Activated CD4-positive, alpha-beta memory T cell treated with anti-CD3 and anti-CD28 coated beads, Interleukin-2, amount 10 ng/mL, durations not matched to agents 7 days and 5 days (primary cell): ENCODE data around the gene MAP3K19. TPM values are rescaled to one million over a fixed set of nuclear protein-coding genes. Genes with fewer than 3 reads are reported as not detected.
"Not testable (repeated sequence)": the region's sequence is repeated elsewhere in the genome, so short reads cannot be mapped to it uniquely, and the experiment has no call there.

Experiments
- CTCF ChIA-PET: fragments of 350-600 bp; sonication (Branson Sonifier 250); formaldehyde crosslinking; loops from one replicate; lab custom pipeline; 2021; ENCODE audit warnings: antibody characterized with exemption, inconsistent platforms; lab: Charles Lee
- POLR2A ChIA-PET: fragments of 350-600 bp; sonication (Branson Sonifier 250); formaldehyde crosslinking; loops from one replicate; lab custom pipeline; 2021; ENCODE audit warnings: antibody characterized with exemption; lab: Charles Lee
- DNase-seq: peaks from one replicate; pipeline ENCODE4 v3.0.0-alpha.2; 2020
- H3K27ac Mint-ChIP-seq: one replicate; pipeline ENCODE4 v1.8.0; 2021; ENCODE audit warnings: mild to moderate bottlenecking, mixed read lengths
- H3K27me3 Mint-ChIP-seq: one replicate; pipeline ENCODE4 v1.8.0; 2021; ENCODE audit warnings: mixed read lengths
- H3K36me3 Mint-ChIP-seq: one replicate; pipeline ENCODE4 v1.8.0; 2021; ENCODE audit warnings: low read depth, mixed read lengths
- H3K4me1 Mint-ChIP-seq: one replicate; pipeline ENCODE4 v1.8.0; 2021; ENCODE audit warnings: mixed read lengths
- H3K4me3 Mint-ChIP-seq: one replicate; pipeline ENCODE4 v1.8.0; 2021; ENCODE audit warnings: mild to moderate bottlenecking, mixed read lengths
- H3K9me3 Mint-ChIP-seq: one replicate; pipeline ENCODE4 v1.8.0; 2021; ENCODE audit warnings: mixed read lengths
- total RNA-seq, 2 experiments: library from RNA; stranded (reverse); gene quantifications; one replicate each; pipeline ENCODE4 v1.2.3, GENCODE V29; 2021

The MAP3K19 gene
- total RNA-seq, 2 experiments from 2014 or later: not detected

DNA sequence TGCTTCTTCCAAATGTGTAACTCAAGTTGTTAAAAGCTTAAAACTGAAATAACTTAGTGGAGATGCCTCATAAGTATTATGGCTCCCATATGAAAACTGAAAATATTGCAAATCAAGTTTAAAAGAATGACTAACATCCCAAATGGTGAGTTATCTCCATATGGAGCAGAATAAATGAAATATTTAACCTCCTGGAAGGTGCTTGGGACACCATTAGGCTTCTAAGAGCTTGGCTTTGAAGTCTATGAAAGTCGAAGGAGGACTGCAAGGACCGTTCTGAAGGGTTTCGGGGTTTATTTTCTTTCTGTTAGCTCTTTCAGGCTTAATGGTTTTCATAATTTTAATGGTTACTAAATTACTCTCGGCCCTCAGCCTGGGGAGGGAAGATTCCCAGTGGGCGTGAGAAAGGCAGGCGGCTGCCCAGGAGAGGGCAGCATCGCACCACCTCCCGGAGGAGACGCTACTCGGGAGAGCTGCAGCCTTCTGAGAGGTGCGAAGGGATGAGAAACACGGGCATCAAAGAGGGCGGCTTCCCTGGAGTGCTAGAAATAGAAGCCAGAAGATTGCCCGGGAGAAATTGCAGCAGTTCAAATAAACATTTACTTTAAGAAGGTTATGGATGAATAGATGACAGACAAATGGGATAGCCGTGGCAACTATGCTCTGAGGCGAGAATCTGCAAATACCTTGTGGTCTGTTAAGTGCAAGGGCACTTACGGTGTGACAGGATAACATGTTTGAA is 43.1 kb downstream of the MAP3K19 start:
- POLR2A ChIA-PET: interaction anchor here (0.8 to 1.8 kb wide), 2 partner anchors 705 to 736 kb away, joined by 3 to 7 read pairs; no protein-coding TSS in a partner anchor
- H3K27me3 Mint-ChIP-seq: peaks cover 24% of the 10 kb centered on the region

DNA sequence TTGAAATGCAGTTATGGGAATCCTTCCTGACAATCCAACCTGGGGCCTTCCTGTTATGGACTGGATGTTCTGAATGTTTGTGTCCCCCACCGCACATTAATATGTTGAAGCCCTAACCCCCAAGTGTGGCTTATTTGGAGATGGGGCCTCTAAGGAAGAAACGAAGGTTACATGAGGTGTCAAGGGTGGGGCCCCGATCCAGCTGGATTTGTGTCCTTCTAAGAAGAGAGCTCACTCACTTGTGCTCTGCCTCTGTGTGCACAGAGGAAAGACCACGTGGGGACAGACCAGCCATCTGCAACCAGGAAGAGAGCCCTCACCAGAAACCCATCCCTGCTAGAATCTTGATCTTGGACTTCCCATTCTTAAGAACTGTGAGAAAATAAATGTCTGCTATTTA is 44.4 kb downstream of the MAP3K19 start:
- Mint-ChIP-seq H3K27ac (no peak overlapping the region), H3K27me3 (peaks cover 24% of the 10 kb centered on the region), H3K4me3 (no peak overlapping the region), H3K4me1 (peaks cover 3% of the 10 kb centered on the region), H3K36me3 (no peaks in the 10 kb centered on the region), H3K9me3 (no peaks in the 10 kb centered on the region)
- no peak for DNase-seq
- CTCF ChIA-PET: interaction anchor here (1.5 to 6.2 kb wide), 3 partner anchors 44 to 706 kb away, joined by 3 to 82 read pairs (median 4); partner anchors contain the start of gene MAP3K19
- POLR2A ChIA-PET: interaction anchor here (1.8 kb wide), 1 partner anchor 707 kb away, joined by 7 read pairs; no protein-coding TSS in a partner anchor

More for the DNA sequence above, 43.1 kb downstream of the MAP3K19 start:
- CTCF ChIA-PET: interaction anchor here (0.7 to 6.2 kb wide), 36 partner anchors 9 to 832 kb away, joined by 3 to 82 read pairs (median 3); partner anchors contain the start of genes LCT, MAP3K19, R3HDM1 and RAB3GAP1
- Mint-ChIP-seq H3K4me1 (peaks cover 3% of the 10 kb centered on the region), H3K9me3 (no peaks in the 10 kb centered on the region), H3K27ac (no peak overlapping the region), H3K4me3 (no peak overlapping the region), H3K36me3 (no peaks in the 10 kb centered on the region)
- DNase-seq: peak; percentile 73

DNA sequence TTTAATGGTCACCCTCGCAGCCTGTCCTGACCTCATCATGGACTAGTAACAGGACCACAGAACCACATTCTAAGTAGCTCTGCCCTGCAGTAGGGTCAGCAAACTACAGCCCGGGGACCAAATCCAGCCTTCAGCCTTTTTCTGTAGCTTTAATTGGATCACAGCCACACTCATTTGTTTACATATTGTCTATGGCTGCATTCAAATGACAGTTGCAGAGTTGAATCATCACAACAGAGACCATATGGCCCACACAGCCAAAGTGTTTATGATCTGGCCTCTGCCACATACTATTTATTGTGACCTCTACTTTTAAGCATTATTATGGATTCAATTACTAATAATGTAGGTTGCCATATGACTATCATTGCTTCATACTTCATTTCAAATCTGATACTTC is 47.7 kb downstream of the MAP3K19 start:
- POLR2A ChIA-PET: no interaction called here
- Mint-ChIP-seq H3K4me3 (no peak overlapping the region), H3K36me3 (no peaks in the 10 kb centered on the region), H3K4me1 (peaks cover 3% of the 10 kb centered on the region), H3K27me3 (peaks cover 11% of the 10 kb centered on the region), H3K9me3 (no peaks in the 10 kb centered on the region), H3K27ac (no peak overlapping the region)
- DNase-seq: no peak
- CTCF ChIA-PET: no interaction called here

DNA sequence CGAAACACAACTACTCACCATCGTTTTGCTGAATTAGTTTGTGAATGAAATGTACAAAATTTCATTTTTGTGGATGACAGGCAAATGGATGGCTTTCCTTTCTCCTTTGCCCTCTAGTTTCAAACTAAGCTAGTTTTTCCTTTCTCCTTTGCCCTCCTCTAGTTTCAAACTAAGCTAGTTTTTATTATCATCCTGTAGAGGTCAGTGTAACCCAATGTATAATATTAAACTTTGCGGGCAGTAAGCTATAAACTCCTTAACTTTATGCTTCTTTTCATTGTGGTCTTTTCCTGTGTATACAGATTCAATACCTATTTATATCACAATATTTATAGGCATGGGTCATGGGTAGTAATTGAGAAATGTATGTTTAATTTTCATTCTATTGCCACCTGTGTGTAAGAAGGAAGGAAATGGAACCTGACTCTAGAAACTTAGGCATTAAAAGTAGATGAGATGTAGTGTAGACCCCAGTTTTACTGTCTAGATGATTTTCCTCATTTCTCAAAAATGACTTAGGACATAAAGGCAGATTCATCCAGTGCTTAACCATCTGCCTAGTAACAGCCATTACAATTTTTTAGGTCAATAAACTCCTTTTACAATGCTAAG is 58.1 kb downstream of the MAP3K19 start:
- H3K36me3 Mint-ChIP-seq: peaks cover 6% of the 10 kb centered on the region
- H3K9me3 Mint-ChIP-seq: peaks cover 6% of the 10 kb centered on the region
- H3K4me3 Mint-ChIP-seq: no peak overlapping the region
- no peaks in the 10 kb centered on the region for H3K4me1 Mint-ChIP-seq
- ChIA-PET POLR2A (interaction anchor here (0.6 to 1.1 kb wide), 3 partner anchors 48 to 886 kb away, joined by 3 read pairs; no protein-coding TSS in a partner anchor), CTCF (interaction anchor here (0.7 to 2.2 kb wide), 10 partner anchors 10 to 808 kb away, joined by 3 to 18 read pairs (median 4); no protein-coding TSS in a partner anchor)
- peaks cover 26% of the 10 kb centered on the region for H3K27me3 Mint-ChIP-seq
- H3K27ac Mint-ChIP-seq: no peak overlapping the region
- DNase-seq: no peak

DNA sequence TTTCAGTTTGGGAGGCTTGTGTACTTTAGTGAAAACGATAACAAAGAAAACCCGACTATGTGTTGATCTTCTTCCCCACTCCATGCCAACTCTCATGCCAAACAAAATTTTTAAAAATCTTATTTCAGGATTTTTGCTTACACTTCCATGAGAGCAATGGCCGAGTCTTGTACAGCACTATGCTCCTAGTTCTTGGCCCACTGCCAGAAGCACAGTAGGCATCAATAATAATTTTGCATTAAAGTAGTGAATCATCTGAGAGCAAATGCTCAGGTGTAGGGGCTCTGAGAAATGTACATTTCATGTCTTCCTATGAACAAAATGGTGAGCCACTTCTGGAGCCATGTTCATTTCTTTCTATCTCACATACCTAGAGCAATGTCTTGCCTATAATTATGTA is 62.2 kb downstream of the MAP3K19 start:
- Mint-ChIP-seq H3K9me3 (peaks cover 13% of the 10 kb centered on the region), H3K27me3 (peaks cover 26% of the 10 kb centered on the region), H3K4me1 (peaks cover 4% of the 10 kb centered on the region), H3K27ac (no peak overlapping the region), H3K36me3 (peaks cover 7% of the 10 kb centered on the region), H3K4me3 (no peak overlapping the region)
- ChIA-PET POLR2A (interaction anchor here (0.9 kb wide), 1 partner anchor 67 kb away, joined by 3 read pairs; no protein-coding TSS in a partner anchor), CTCF (no interaction called here)
- DNase-seq: no peak

DNA sequence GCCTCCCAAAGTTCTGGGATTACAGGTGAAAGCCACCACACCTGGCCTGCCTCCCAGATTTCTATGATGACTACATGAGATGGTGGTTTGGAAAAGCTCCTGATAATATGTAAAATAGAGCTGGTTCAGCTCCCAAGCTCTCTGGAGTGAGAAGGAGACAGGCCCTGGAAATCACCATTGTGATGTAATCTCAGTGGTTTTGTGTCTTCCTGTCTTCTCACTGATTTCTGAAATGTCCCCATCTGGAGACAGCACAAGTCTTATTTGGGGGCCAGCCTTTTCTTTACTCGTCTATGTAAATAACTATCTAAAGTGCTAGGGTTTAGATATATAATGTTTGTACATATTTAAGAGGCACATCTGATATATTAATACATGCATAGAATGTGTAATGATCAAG is 64.6 kb downstream of the MAP3K19 start:
- DNase-seq: no peak
- Mint-ChIP-seq H3K36me3 (peaks cover 7% of the 10 kb centered on the region), H3K9me3 (peaks cover 13% of the 10 kb centered on the region), H3K4me1 (peaks cover 4% of the 10 kb centered on the region), H3K27me3 (peaks cover 24% of the 10 kb centered on the region), H3K27ac (no peak overlapping the region), H3K4me3 (no peak overlapping the region)
- CTCF ChIA-PET: no interaction called here
- POLR2A ChIA-PET: no interaction called here

DNA sequence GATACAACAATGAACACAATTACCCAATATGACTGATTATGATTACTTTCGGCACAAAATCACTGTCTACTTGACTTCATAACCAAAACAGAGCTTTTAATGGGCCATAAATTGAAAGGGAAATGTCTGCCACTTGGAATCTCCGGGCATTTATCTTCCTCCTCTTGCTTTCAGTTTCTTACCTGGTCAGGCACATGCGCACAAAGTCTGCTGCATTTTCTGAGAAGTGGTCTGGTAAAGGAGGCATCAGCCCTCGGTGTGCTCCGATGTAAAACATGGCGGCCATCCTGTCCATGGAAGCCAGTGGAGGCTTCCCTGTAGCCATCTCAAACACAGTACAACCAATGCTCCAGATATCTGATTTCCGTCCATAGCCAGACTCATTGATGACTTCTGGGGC is 66.6 kb downstream of the MAP3K19 start:
- CTCF ChIA-PET: interaction anchor here (1.0 kb wide), 1 partner anchor 22 kb away, joined by 3 read pairs; no protein-coding TSS in a partner anchor
- Mint-ChIP-seq H3K4me1 (peaks cover 4% of the 10 kb centered on the region), H3K27me3 (peaks cover 9% of the 10 kb centered on the region), H3K36me3 (peaks cover 4% of the 10 kb centered on the region), H3K27ac (no peak overlapping the region), H3K9me3 (peaks cover 12% of the 10 kb centered on the region), H3K4me3 (no peak overlapping the region)
- no peak for DNase-seq
- POLR2A ChIA-PET: no interaction called here

DNA sequence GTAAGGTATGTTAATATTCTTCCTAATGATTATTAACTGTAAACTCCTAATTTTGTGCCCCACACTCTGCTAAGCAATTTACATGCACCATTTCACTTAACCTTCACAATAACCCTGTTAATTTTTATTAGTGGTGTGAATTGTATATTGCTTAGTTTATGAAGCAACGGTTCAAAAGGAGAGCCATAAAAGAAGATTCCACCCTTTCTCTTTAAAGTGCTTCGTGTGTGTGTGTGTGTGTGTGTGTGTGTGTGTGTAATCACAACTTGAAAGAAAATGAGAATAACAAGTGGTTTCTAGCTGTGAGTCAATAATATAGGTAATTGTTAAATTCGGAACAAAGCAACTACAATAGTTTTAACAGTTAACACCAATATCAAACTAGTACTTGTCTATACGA is 68.0 kb downstream of the MAP3K19 start:
- Mint-ChIP-seq H3K4me3 (no peak overlapping the region), H3K27me3 (peaks cover 8% of the 10 kb centered on the region), H3K4me1 (peaks cover 4% of the 10 kb centered on the region), H3K36me3 (peaks cover 7% of the 10 kb centered on the region), H3K9me3 (peaks cover 19% of the 10 kb centered on the region), H3K27ac (no peak overlapping the region)
- ChIA-PET POLR2A (no interaction called here), CTCF (interaction anchor here (0.7 to 1.3 kb wide), 2 partner anchors 10 to 968 kb away, joined by 3 read pairs; no protein-coding TSS in a partner anchor)
- no peak for DNase-seq

DNA sequence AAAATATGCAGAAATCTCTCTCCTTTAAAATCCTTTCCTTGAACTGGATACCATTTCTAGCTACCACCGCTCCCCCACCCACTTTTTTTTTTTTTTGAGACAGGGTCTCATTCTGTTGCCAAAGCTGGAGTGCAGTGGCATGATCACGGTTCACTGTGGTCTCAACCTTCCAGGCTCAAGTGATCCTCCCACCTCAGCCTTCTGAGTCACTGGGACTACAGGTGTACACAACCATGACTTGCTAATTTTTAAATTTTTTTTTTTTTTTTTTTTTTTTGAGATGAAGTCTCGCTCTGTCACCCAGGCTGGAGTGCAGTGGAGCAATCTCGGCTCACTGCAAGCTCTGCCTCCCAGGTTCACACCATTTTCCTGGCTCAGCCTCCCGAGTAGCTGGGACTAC is 70.1 kb downstream of the MAP3K19 start:
- POLR2A ChIA-PET, DNase-seq, H3K36me3 Mint-ChIP-seq, H3K4me1 Mint-ChIP-seq, H3K27ac Mint-ChIP-seq, H3K4me3 Mint-ChIP-seq, H3K27me3 Mint-ChIP-seq: not testable (repeated sequence)
- H3K9me3 Mint-ChIP-seq: peaks cover 20% of the 10 kb centered on the region
- CTCF ChIA-PET: interaction anchor here (0.7 kb wide), 1 partner anchor 772 kb away, joined by 7 read pairs; no protein-coding TSS in a partner anchor

DNA sequence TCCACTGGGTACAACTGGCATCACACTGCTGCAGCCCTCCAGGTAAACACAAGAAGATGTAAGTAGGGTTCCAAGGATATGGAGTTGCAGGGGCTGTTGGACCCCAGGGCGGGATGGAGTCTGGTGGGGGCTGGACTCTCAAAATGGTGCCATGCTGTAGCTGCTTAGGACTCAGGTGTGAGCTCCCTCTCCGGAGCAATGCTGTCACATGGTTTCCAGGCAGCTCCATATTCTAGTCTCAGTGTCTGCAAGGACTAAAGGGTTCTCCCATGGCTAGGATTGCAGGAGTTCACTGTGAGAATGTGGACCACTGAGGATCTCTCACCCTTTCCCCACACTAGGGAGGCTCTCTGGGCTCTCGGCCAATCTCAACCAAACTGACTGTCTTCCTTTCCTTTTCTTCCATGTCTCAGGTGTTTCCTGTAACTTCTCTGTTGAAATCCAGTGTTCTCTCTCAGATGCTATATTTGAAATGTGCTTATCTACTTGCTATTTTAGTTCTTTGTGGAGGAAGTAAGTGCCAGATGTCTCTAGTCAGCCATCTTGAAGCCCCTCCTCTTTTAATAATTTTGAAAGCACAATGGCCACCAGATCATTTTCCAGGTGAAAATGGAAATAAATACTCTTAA is 71.1 kb downstream of the MAP3K19 start:
- peaks cover 16% of the 10 kb centered on the region for H3K27me3 Mint-ChIP-seq
- no peak overlapping the region for H3K4me3 Mint-ChIP-seq
- POLR2A ChIA-PET: interaction anchor here (0.9 kb wide), 1 partner anchor 21 kb away, joined by 3 read pairs; no protein-coding TSS in a partner anchor
- peaks cover 23% of the 10 kb centered on the region for H3K9me3 Mint-ChIP-seq
- no peak overlapping the region for H3K27ac Mint-ChIP-seq
- CTCF ChIA-PET: no interaction called here
- peaks cover 9% of the 10 kb centered on the region for H3K36me3 Mint-ChIP-seq
- peaks cover 8% of the 10 kb centered on the region for H3K4me1 Mint-ChIP-seq
- DNase-seq: no peak

DNA sequence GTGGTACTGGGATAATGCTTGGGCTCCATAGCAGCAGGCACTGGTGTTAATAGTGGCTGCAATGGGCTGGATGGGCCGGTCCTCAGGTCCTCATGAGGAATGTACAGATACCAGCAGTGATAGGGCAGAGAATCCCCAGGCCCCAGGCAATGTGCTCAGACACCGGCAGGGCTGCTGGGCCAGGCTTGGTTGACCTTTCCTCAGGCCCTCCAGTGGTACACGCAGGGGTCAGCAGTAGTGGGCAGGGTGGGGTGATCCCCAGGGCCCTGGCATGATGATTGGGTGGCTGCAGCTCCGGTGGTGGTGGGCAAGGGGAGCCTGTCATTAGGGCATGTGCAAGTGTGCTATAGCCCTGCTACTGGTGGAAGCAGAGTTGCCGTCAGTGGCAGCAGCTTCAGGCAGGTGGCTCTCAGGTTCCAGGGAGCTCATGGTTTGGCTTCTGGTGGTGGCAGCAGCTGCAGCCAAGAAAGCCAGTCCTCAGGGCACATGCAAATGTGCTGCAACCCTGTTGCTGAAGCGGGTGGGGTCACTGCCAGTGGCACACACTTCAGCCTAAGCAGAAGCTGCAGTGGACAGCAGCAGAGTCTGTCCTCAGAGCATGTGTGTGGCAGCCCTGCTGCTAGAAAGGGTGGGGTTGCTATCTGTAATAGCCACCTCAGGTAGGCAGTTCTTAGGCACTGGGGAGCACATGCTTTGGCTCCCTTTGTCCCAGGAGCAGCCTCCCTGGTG is 71.8 kb downstream of the MAP3K19 start:
- CTCF ChIA-PET: no interaction called here
- Mint-ChIP-seq H3K36me3 (peaks cover 12% of the 10 kb centered on the region), H3K27me3 (peaks cover 21% of the 10 kb centered on the region), H3K4me1 (peaks cover 8% of the 10 kb centered on the region), H3K4me3 (no peak overlapping the region), H3K9me3 (peaks cover 29% of the 10 kb centered on the region), H3K27ac (no peak overlapping the region)
- POLR2A ChIA-PET: interaction anchor here (0.9 kb wide), 1 partner anchor 20 kb away, joined by 3 read pairs; no protein-coding TSS in a partner anchor
- DNase-seq: no peak
